ENCODE results near the gene NFILZ. TPM values are rescaled to one million over a fixed set of nuclear protein-coding genes. Genes with fewer than 3 reads are reported as not detected.

The NFILZ gene
- total RNA-seq, 1 donor from 2014 or later, result not detected

DNA sequence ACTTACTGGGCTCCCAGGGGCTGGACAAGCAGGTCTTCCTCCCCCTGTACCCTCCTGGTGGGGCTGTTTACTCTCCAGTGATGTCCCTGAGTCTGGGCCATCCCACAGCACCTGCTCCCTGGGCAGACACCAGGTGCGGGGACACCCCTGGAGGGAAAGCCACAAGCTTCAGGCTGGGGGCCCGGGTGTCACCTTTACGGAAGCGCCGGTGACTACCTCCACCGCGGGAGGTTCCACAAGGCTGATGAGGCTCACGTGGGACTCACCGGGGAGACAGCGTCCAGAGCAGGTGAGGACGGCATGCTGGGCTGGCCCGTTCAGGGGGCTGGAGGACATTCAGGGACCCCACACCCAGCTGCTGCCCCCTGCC is 24.9 kb downstream of the NFILZ start:
- H3K4me3 Mint-ChIP-seq, result no peak overlapping the region
- Histone ChIP-seq H4K20me1 (ENCODE audit: low read depth) (no peaks in the 10 kb centered on the region), H3K9me3 (ENCODE audit: low read depth) (no peaks in the 10 kb centered on the region), H3K27me3 (no peaks in the 10 kb centered on the region), H3K27ac (no peak overlapping the region), H3K4me3 (no peak overlapping the region), H3F3A (ENCODE audit: low read depth) (no peaks in the 10 kb centered on the region), H2AFZ (replicated peaks) (no peak overlapping the region), H3K9ac (no peak overlapping the region), H3K79me2 (ENCODE audit: low read depth) (no peaks in the 10 kb centered on the region), H3K4me1 (no peaks in the 10 kb centered on the region), H3K4me2 (no peak overlapping the region), H3K36me3 (no peaks in the 10 kb centered on the region)
- no peaks in the 10 kb centered on the region for H3K9me3 Mint-ChIP-seq
- no peak overlapping the region for H3K27ac Mint-ChIP-seq
- TF ChIP-seq, protein P1, sequence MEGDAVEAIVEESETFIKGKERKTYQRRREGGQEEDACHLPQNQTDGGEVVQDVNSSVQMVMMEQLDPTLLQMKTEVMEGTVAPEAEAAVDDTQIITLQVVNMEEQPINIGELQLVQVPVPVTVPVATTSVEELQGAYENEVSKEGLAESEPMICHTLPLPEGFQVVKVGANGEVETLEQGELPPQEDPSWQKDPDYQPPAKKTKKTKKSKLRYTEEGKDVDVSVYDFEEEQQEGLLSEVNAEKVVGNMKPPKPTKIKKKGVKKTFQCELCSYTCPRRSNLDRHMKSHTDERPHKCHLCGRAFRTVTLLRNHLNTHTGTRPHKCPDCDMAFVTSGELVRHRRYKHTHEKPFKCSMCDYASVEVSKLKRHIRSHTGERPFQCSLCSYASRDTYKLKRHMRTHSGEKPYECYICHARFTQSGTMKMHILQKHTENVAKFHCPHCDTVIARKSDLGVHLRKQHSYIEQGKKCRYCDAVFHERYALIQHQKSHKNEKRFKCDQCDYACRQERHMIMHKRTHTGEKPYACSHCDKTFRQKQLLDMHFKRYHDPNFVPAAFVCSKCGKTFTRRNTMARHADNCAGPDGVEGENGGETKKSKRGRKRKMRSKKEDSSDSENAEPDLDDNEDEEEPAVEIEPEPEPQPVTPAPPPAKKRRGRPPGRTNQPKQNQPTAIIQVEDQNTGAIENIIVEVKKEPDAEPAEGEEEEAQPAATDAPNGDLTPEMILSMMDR (IDR thresholded peaks at IDR 0.05), result no peak
- no peak for TF ChIP-seq EZH2 (IDR thresholded peaks at IDR 0.05)
- H3K27me3 Mint-ChIP-seq (ENCODE audit: insufficient read depth, low read depth), result peaks cover 16% of the 10 kb centered on the region
- no peak for DNase-seq (ENCODE audit: low spot score)
- no peaks in the 10 kb centered on the region for H3K36me3 Mint-ChIP-seq
- peaks cover 8% of the 10 kb centered on the region for H3K4me1 Mint-ChIP-seq

- Histone ChIP-seq H3K4me2 (no peak overlapping the region), H3K9me3 (ENCODE audit: low read depth) (no peaks in the 10 kb centered on the region), H3K27me3 (no peaks in the 10 kb centered on the region), H4K20me1 (ENCODE audit: low read depth) (no peaks in the 10 kb centered on the region), H3K4me1 (no peaks in the 10 kb centered on the region), H3K4me3 (no peak overlapping the region), H3K9ac (no peak overlapping the region), H3K79me2 (ENCODE audit: low read depth) (no peaks in the 10 kb centered on the region), H3K36me3 (no peaks in the 10 kb centered on the region), H2AFZ (replicated peaks) (no peak overlapping the region), H3K27ac (no peak overlapping the region), H3F3A (ENCODE audit: low read depth) (no peaks in the 10 kb centered on the region)
- peak overlapping the region; percentile 26 for H3K27ac Mint-ChIP-seq
- H3K4me3 Mint-ChIP-seq, result no peak overlapping the region
- TF ChIP-seq EZH2 (IDR thresholded peaks at IDR 0.05) (no peak), EZH2phosphoT487 (IDR thresholded peaks at IDR 0.05) (no peak)
- TF ChIP-seq, protein P1 (IDR thresholded peaks at IDR 0.05), result no peak
- no peaks in the 10 kb centered on the region for H3K9me3 Mint-ChIP-seq
- DNase-seq (ENCODE audit: low spot score), result no peak
- peaks cover 21% of the 10 kb centered on the region for H3K27me3 Mint-ChIP-seq (ENCODE audit: insufficient read depth, low read depth)
- H3K36me3 Mint-ChIP-seq, result no peaks in the 10 kb centered on the region
- H3K4me1 Mint-ChIP-seq, result peaks cover 8% of the 10 kb centered on the region
These were observed 27.4 kb downstream of the NFILZ start for GRCh38 chr19:8657869-8658268.

DNA sequence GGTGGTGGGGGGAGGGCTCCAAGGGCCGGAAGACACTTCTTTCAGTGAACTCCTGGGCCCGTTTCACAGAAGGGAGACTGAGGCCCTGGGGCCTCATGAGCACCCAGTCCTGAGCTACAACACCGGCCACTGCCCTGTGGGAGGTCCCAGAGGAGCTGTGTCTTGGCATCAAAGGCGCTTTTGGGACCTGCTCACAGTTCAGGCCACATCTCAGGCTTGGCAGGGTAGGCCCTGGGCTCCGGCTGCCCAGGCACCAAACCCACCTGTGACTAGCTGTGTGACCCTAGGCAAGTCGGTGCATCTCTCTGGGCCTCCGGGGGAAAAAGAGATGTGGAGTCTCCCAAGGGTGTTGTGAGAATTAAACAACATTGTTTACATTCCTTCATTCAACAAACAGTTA is 29.5 kb downstream of the NFILZ start:
- Mint-ChIP-seq H3K4me1 (peaks cover 8% of the 10 kb centered on the region), H3K4me3 (no peak overlapping the region), H3K9me3 (no peaks in the 10 kb centered on the region), H3K27me3 (ENCODE audit: insufficient read depth, low read depth) (peaks cover 22% of the 10 kb centered on the region), H3K36me3 (no peaks in the 10 kb centered on the region), H3K27ac (no peak overlapping the region)
- no peaks in the 10 kb centered on the region for H3K36me3 ChIP-seq
- H3F3A ChIP-seq (ENCODE audit: low read depth), result no peaks in the 10 kb centered on the region
- H3K27ac ChIP-seq, result no peak overlapping the region
- no peak overlapping the region for H3K4me3 ChIP-seq
- no peaks in the 10 kb centered on the region for H3K4me1 ChIP-seq
- H3K4me2 ChIP-seq, result no peak overlapping the region
- no peaks in the 10 kb centered on the region for H3K9me3 ChIP-seq (ENCODE audit: low read depth)
- TF ChIP-seq, protein P1 (IDR thresholded peaks at IDR 0.05), result no peak
- TF ChIP-seq EZH2 (IDR thresholded peaks at IDR 0.05) (no peak), EZH2phosphoT487 (IDR thresholded peaks at IDR 0.05) (no peak)
- H3K9ac ChIP-seq, result no peak overlapping the region
- no peaks in the 10 kb centered on the region for H3K79me2 ChIP-seq (ENCODE audit: low read depth)
- H3K27me3 ChIP-seq, result no peaks in the 10 kb centered on the region
- no peak overlapping the region for H2AFZ ChIP-seq (replicated peaks)
- H4K20me1 ChIP-seq (ENCODE audit: low read depth), result no peaks in the 10 kb centered on the region
- no peak for DNase-seq (ENCODE audit: low spot score)

GRCh38 chr19:8662263-8662662 is 31.8 kb downstream of the NFILZ start:
- no peak for DNase-seq (ENCODE audit: low spot score)
- Histone ChIP-seq H3K9ac (no peak overlapping the region), H4K20me1 (ENCODE audit: low read depth) (no peaks in the 10 kb centered on the region), H3K4me1 (no peaks in the 10 kb centered on the region), H3K27me3 (no peaks in the 10 kb centered on the region), H3K36me3 (no peaks in the 10 kb centered on the region), H2AFZ (replicated peaks) (no peak overlapping the region), H3K4me3 (no peak overlapping the region), H3K9me3 (ENCODE audit: low read depth) (no peaks in the 10 kb centered on the region), H3K4me2 (no peak overlapping the region), H3K27ac (no peak overlapping the region), H3F3A (ENCODE audit: low read depth) (no peaks in the 10 kb centered on the region), H3K79me2 (ENCODE audit: low read depth) (no peaks in the 10 kb centered on the region)
- no peak overlapping the region for H3K27ac Mint-ChIP-seq
- H3K27me3 Mint-ChIP-seq (ENCODE audit: insufficient read depth, low read depth), result peaks cover 13% of the 10 kb centered on the region
- no peak overlapping the region for H3K4me3 Mint-ChIP-seq
- H3K9me3 Mint-ChIP-seq, result no peaks in the 10 kb centered on the region
- TF ChIP-seq, protein P1 (IDR thresholded peaks at IDR 0.05), result no peak
- TF ChIP-seq EZH2 (IDR thresholded peaks at IDR 0.05) (no peak), EZH2phosphoT487 (IDR thresholded peaks at IDR 0.05) (no peak)
- H3K4me1 Mint-ChIP-seq, result peaks cover 2% of the 10 kb centered on the region
- H3K36me3 Mint-ChIP-seq, result no peaks in the 10 kb centered on the region

Data from neural progenitor cell (in vitro differentiated cells).